ENCODE measurements around the gene LATS2.

DNA sequence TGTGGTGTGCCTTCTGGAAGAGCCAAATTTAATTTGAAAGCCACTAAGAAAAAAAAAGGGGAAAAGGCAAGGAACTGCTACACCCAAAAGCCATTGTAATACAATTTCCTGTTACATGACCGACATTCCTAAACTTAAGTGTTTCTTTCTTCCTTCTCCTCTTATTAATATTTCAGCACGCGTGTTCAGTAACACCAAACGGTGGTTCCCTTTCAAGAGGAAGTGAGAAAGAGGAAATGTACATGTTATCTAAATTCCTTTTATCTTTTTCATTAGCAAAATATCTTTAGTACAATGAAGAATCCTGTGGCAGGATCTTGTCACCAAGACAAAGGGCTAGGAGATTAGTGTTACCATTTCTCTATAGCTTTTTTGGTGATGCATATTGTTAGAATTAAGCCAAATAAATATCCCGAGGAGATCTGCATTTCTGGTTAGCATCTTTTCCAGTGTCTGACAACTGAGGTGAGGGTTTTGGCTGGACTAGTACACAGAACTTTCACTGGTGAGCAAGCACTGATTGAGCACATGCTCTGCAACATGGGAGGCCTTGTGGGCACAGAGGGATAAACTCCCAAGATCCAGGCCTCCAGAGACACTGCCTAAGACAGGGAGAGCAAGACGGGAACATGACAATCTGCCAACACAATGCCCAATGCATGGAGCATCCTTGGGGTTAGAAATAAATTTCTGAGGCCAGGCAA lies 22.1 kb downstream of the LATS2 start:
- TF ChIP-seq, protein P1, sequence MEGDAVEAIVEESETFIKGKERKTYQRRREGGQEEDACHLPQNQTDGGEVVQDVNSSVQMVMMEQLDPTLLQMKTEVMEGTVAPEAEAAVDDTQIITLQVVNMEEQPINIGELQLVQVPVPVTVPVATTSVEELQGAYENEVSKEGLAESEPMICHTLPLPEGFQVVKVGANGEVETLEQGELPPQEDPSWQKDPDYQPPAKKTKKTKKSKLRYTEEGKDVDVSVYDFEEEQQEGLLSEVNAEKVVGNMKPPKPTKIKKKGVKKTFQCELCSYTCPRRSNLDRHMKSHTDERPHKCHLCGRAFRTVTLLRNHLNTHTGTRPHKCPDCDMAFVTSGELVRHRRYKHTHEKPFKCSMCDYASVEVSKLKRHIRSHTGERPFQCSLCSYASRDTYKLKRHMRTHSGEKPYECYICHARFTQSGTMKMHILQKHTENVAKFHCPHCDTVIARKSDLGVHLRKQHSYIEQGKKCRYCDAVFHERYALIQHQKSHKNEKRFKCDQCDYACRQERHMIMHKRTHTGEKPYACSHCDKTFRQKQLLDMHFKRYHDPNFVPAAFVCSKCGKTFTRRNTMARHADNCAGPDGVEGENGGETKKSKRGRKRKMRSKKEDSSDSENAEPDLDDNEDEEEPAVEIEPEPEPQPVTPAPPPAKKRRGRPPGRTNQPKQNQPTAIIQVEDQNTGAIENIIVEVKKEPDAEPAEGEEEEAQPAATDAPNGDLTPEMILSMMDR (IDR thresholded peaks at IDR 0.05), result no peak
- no peak for TF ChIP-seq POLR2A (IDR thresholded peaks at IDR 0.05)

Measured in Peyer's patch (tissue), 4 donors.